HepG2 (cell line): ENCODE data around the gene RAC3. TPM values are rescaled to one million over a fixed set of nuclear protein-coding genes. Genes with fewer than 3 reads are reported as not detected.

ENCODE experiments used
- ATAD3A ChIP-seq: sonication (generic); formaldehyde crosslinking; IDR thresholded peaks from 2 replicates; pipeline ENCODE4 v1.4.0; 2020; ENCODE audit warnings: missing genetic modification reagents
- DMAP1 ChIP-seq: IDR thresholded peaks from 2 replicates; pipeline ENCODE4 v1.6.1; 2016
- DNMT3B ChIP-seq: conservative IDR thresholded peaks from 2 replicates; pipeline ENCODE4 v1.6.1; 2016; ENCODE audit warnings: missing biosample characterization, control low read depth
- ELF3 ChIP-seq: IDR thresholded peaks from 2 replicates; pipeline ENCODE4 v1.6.1; 2016; ENCODE audit warnings: missing genetic modification reagents, missing compliant biosample characterization
- ELF4 ChIP-seq: sonication (generic); formaldehyde crosslinking; IDR thresholded peaks from 2 replicates; pipeline ENCODE4 v1.5.0; 2020; ENCODE audit warnings: missing genetic modification reagents, mild to moderate bottlenecking, moderate library complexity, borderline replicate concordance
- FOXK2 ChIP-seq: fragments of 450-650 bp; IDR thresholded peaks from 2 replicates; pipeline ENCODE4 v1.6.1; 2016
- FOXO1 ChIP-seq: sonication (generic); formaldehyde crosslinking; IDR thresholded peaks from 2 replicates; pipeline ENCODE4 v1.4.0; 2020; ENCODE audit warnings: missing genetic modification reagents
- MXI1 ChIP-seq: IDR thresholded peaks from 3 replicates; pipeline ENCODE4 v1.6.1; 2012; ENCODE audit warnings: low read depth, low read length, inconsistent platforms, borderline replicate concordance
- NAIF1 ChIP-seq: sonication (generic); formaldehyde crosslinking; IDR thresholded peaks from 2 replicates; pipeline ENCODE4 v1.5.0; 2020; ENCODE audit warnings: mild to moderate bottlenecking, missing genetic modification reagents, borderline replicate concordance
- NFE2L1 ChIP-seq: sonication (generic); formaldehyde crosslinking; IDR thresholded peaks from 2 replicates; pipeline ENCODE4 v1.4.0; 2020; ENCODE audit warnings: missing genetic modification reagents, mild to moderate bottlenecking, borderline replicate concordance
- SSRP1 ChIP-seq: IDR thresholded peaks from 2 replicates; pipeline ENCODE4 v1.6.1; 2016; ENCODE audit warnings: control low read depth
- ZNF235 ChIP-seq: sonication (generic); formaldehyde crosslinking; IDR thresholded peaks from 2 replicates; pipeline ENCODE4 v1.8.1; 2023; ENCODE audit warnings: mild to moderate bottlenecking, missing genetic modification reagents, borderline replicate concordance
- ZNF317 ChIP-seq: sonication (generic); formaldehyde crosslinking; IDR thresholded peaks from 2 replicates; pipeline ENCODE4 v1.5.0; 2020; ENCODE audit warnings: mild to moderate bottlenecking, missing genetic modification reagents
- ZNF501 ChIP-seq: sonication (generic); formaldehyde crosslinking; IDR thresholded peaks from 2 replicates; pipeline ENCODE4 v1.5.1; 2020; ENCODE audit warnings: mild to moderate bottlenecking, moderate library complexity, missing genetic modification reagents
- ZNF510 ChIP-seq: sonication (generic); formaldehyde crosslinking; IDR thresholded peaks from 2 replicates; pipeline ENCODE4 v1.4.0; 2020; ENCODE audit warnings: low read depth, mild to moderate bottlenecking, missing genetic modification reagents
- ZNF550 ChIP-seq: sonication (generic); formaldehyde crosslinking; IDR thresholded peaks from 2 replicates; pipeline ENCODE4 v1.4.0; 2020; ENCODE audit warnings: mild to moderate bottlenecking, missing genetic modification reagents, borderline replicate concordance
- ZSCAN12 ChIP-seq: sonication (generic); formaldehyde crosslinking; IDR thresholded peaks from 2 replicates; pipeline ENCODE4 v1.9.0; 2021; ENCODE audit warnings: mild to moderate bottlenecking, missing genetic modification reagents
- polyA plus RNA-seq, 8 experiments: library from polyadenylated mRNA; depleted of rRNA in 3 of 8; stranded (reverse) in 7 of 8; unstranded in 1 of 8; fragments of >200 nt; fragmentation: Illumina TruSeq in 4 of 8; extraction: Trizol in 4 of 8; gene quantifications; 2 replicates each; pipeline versions ENCODE4 v1.2.1 to v1.2.3, GENCODE V29; 2011 to 2016; ENCODE audit warnings: low read depth in 4 of 8, missing spikeins in 1 of 8, mixed read lengths in 1 of 8; ENCODE audit not compliant: insufficient read depth in 1 of 8
- total RNA-seq, 5 experiments: library from RNA; depleted of rRNA; stranded (reverse); fragments of >200 nt; fragmentation: Illumina TruSeq; extraction: Trizol; gene quantifications; 2 replicates each; pipeline ENCODE4 v1.2.3, GENCODE V29; 2016; ENCODE audit warnings: low read depth in 1 of 5
- TF ChIP-seq, protein P1 (sequence below), 2 experiments: sonication (generic) in 1 of 2; formaldehyde crosslinking in 1 of 2; IDR thresholded peaks; 2 replicates each; pipeline versions ENCODE4 v1.6.1 to v1.9.0; 2014 to 2022; ENCODE audit warnings: antibody characterized with exemption in 1 of 2, borderline replicate concordance in 1 of 2, inconsistent platforms in 1 of 2, low read depth in 1 of 2, missing genetic modification reagents in 1 of 2
- TF ChIP-seq, protein P2 (sequence below): sonication (generic); formaldehyde crosslinking; IDR thresholded peaks from 2 replicates; pipeline ENCODE4 v1.8.0; 2022; ENCODE audit warnings: mild to moderate bottlenecking, missing genetic modification reagents
- TF ChIP-seq, protein P3 (sequence below): sonication (generic); formaldehyde crosslinking; IDR thresholded peaks from 2 replicates; pipeline ENCODE4 v1.5.0; 2020; ENCODE audit warnings: missing genetic modification reagents

The RAC3 gene
- total and polyA plus RNA-seq, 2 of the 13 experiments (the other 11 are each of a cell fraction or from before 2014, with no cell fraction given): 10.5 to 21.3 TPM

DNA sequence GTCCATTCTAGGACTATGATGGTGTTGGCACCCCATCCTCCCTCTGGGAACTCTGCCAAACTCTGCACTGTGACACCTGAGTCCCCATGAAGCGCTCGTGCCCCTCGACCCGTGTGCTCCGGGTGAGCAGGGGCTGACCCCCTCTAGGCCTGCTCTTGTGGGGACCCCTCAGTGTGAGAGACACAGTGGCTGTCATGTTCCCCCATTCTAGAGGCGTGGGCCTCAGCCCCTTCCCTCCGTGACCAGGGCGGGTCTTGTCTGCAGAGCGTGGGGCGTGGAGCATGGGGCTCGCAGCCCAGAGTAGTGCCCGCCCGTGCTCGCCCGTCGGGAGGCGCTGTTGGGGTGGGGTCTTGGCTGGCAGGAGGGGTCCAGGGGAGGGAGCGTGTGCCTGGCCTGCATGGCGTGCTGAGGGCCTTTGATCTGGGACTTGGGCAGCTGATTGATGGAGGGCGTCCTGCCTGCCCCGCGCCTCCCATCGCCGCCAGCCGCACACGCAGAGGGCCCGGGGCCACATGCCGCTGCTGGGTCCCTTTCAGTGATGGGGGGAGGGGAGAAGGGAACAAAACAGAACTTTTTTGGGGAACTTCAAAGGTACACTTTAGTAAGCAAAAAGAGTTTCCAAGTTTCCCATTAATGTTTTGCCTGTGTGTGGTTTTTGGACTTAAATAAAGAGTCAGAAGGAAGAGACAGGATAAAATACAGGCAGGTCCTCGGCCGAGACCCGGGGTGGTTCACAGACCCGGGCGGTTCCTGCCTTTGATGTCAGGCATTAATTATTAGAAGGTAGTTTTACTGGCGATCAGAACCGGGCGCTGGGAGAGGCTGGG, 31.3 kb upstream of the RAC3 start (continued):
- TF ChIP-seq, protein P1, sequence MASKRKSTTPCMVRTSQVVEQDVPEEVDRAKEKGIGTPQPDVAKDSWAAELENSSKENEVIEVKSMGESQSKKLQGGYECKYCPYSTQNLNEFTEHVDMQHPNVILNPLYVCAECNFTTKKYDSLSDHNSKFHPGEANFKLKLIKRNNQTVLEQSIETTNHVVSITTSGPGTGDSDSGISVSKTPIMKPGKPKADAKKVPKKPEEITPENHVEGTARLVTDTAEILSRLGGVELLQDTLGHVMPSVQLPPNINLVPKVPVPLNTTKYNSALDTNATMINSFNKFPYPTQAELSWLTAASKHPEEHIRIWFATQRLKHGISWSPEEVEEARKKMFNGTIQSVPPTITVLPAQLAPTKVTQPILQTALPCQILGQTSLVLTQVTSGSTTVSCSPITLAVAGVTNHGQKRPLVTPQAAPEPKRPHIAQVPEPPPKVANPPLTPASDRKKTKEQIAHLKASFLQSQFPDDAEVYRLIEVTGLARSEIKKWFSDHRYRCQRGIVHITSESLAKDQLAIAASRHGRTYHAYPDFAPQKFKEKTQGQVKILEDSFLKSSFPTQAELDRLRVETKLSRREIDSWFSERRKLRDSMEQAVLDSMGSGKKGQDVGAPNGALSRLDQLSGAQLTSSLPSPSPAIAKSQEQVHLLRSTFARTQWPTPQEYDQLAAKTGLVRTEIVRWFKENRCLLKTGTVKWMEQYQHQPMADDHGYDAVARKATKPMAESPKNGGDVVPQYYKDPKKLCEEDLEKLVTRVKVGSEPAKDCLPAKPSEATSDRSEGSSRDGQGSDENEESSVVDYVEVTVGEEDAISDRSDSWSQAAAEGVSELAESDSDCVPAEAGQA (IDR thresholded peaks at IDR 0.05; ENCODE audit: low read depth): 0 out of 2 replicates have a peak, but pooled peaks have one; percentile 27
- TF ChIP-seq, protein P1 (CRISPR knock-in tag; IDR thresholded peaks at IDR 0.05; ENCODE audit: borderline replicate concordance): no peak; the same call in 1 of the 2 replicates
- peak; percentile 56; the same call in 1 of the 2 replicates for TF ChIP-seq DNMT3B (CRISPR knock-in tag)
- TF ChIP-seq MXI1: peak; percentile 31; the same call in 1 of the 3 replicates
- TF ChIP-seq ZNF317: peak; percentile 40
- peak; percentile 27; the same call in 1 of the 2 replicates for TF ChIP-seq ELF3 (CRISPR knock-in tag)
- 0 out of 2 replicates have a peak, but pooled peaks have one; percentile 16 for TF ChIP-seq ZNF235 (CRISPR knock-in tag)
- TF ChIP-seq NFE2L1 (CRISPR knock-in tag): peak; percentile 88; the same call in 1 of the 2 replicates
- TF ChIP-seq ATAD3A (CRISPR knock-in tag): no peak
- TF ChIP-seq, protein P2, sequence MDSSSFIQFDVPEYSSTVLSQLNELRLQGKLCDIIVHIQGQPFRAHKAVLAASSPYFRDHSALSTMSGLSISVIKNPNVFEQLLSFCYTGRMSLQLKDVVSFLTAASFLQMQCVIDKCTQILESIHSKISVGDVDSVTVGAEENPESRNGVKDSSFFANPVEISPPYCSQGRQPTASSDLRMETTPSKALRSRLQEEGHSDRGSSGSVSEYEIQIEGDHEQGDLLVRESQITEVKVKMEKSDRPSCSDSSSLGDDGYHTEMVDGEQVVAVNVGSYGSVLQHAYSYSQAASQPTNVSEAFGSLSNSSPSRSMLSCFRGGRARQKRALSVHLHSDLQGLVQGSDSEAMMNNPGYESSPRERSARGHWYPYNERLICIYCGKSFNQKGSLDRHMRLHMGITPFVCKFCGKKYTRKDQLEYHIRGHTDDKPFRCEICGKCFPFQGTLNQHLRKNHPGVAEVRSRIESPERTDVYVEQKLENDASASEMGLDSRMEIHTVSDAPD (CRISPR knock-in tag): 0 out of 2 replicates have a peak, but pooled peaks have one; percentile 25
- TF ChIP-seq ELF4: no peak
- TF ChIP-seq, protein P3, sequence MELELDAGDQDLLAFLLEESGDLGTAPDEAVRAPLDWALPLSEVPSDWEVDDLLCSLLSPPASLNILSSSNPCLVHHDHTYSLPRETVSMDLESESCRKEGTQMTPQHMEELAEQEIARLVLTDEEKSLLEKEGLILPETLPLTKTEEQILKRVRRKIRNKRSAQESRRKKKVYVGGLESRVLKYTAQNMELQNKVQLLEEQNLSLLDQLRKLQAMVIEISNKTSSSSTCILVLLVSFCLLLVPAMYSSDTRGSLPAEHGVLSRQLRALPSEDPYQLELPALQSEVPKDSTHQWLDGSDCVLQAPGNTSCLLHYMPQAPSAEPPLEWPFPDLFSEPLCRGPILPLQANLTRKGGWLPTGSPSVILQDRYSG (CRISPR knock-in tag): no peak
- peak; percentile 96 for TF ChIP-seq SSRP1 (CRISPR knock-in tag)
- TF ChIP-seq ZNF550 (CRISPR knock-in tag): peak; percentile 30; the same call in 1 of the 2 replicates
- TF ChIP-seq FOXK2: no peak
- peak; percentile 8; the same call in 1 of the 2 replicates for TF ChIP-seq ZNF501
- peak; percentile 49 for TF ChIP-seq DMAP1 (CRISPR knock-in tag)
- 0 out of 2 replicates have a peak, but pooled peaks have one; percentile 3 for TF ChIP-seq NAIF1 (CRISPR knock-in tag)
- TF ChIP-seq FOXO1 (CRISPR knock-in tag): 0 out of 2 replicates have a peak, but pooled peaks have one; percentile 68
- TF ChIP-seq ZNF510 (CRISPR knock-in tag): no peak
- no peak for TF ChIP-seq ZSCAN12 (CRISPR knock-in tag)
